Suprapubic skin (tissue), 4 donors: ENCODE measurements around the gene CDC14A. TPM values are rescaled to one million over a fixed set of nuclear protein-coding genes. Genes with fewer than 3 reads are reported as not detected.

Experiments
- DNase-seq, 2 donors: peaks; one replicate each; pipeline ENCODE4 v3.0.0-alpha.2; 2019; ENCODE audit warnings: low spot score in 2 of 2
- H3K27ac ChIP-seq: fragments of 200-600 bp; sonication (generic); one replicate; pipeline ENCODE4 v1.5.1; 2019
- H3K27me3 ChIP-seq: fragments of 200-600 bp; sonication (generic); one replicate; pipeline ENCODE4 v1.5.1; 2019
- H3K36me3 ChIP-seq: fragments of 200-600 bp; sonication (generic); one replicate; pipeline ENCODE4 v1.5.1; 2019
- H3K4me1 ChIP-seq: fragments of 200-600 bp; sonication (generic); one replicate; pipeline ENCODE4 v1.5.1; 2019
- H3K4me3 ChIP-seq: fragments of 200-600 bp; sonication (generic); one replicate; pipeline ENCODE4 v1.5.1; 2019; ENCODE audit warnings: mild to moderate bottlenecking
- H3K9me3 ChIP-seq: fragments of 200-600 bp; sonication (generic); one replicate; pipeline ENCODE4 v1.5.1; 2019
- CTCF ChIP-seq, 2 donors: fragments of 200-600 bp in 1 of 2; fragments of 450-650 bp in 1 of 2; sonication (generic) in 1 of 2; IDR thresholded peaks; one replicate each; pipeline ENCODE4 v1.5.1; 2016 to 2019; ENCODE audit warnings: antibody characterized with exemption in 2 of 2, mild to moderate bottlenecking in 1 of 2, moderate library complexity in 1 of 2
- EP300 ChIP-seq: sonication (generic); formaldehyde crosslinking; IDR thresholded peaks from one replicate; pipeline ENCODE4 v1.6.1; 2017; ENCODE audit warnings: antibody characterized with exemption
- POLR2A ChIP-seq, 2 donors: fragments of 450-650 bp; IDR thresholded peaks; one replicate each; pipeline ENCODE4 v1.6.1; 2017; ENCODE audit warnings: antibody characterized with exemption in 2 of 2, mild to moderate bottlenecking in 2 of 2, moderate library complexity in 2 of 2
- POLR2AphosphoS5 ChIP-seq, 3 donors: sonication (generic); formaldehyde crosslinking; IDR thresholded peaks; one replicate each; pipeline ENCODE4 v1.6.1; 2017; ENCODE audit warnings: antibody characterized with exemption in 3 of 3
- WGBS: methylation state at CpG from one replicate; pipeline ENCODE4 v1.1.5; 2018; 5-methylcytosine and 5-hydroxymethylcytosine counted together
- total RNA-seq, 4 donors: library from RNA; depleted of rRNA; stranded (reverse); fragments of >200 nt; gene quantifications; one replicate each; pipeline ENCODE4 v1.1.0, GENCODE V29; 2016

CDC14A gene
- total RNA-seq, 4 donors from 2014 or later: 9.9 to 22.8 (median 17.5) TPM

- no peak for DNase-seq
- no peak overlapping the region for H3K27ac ChIP-seq
- 64% methylated on average over 5 of the region's 5 CpGs for WGBS
- H3K9me3 ChIP-seq: no peaks in the 10 kb centered on the region
- no peaks in the 10 kb centered on the region for H3K4me1 ChIP-seq
- TF ChIP-seq CTCF (IDR thresholded peaks at IDR 0.05): no peak
- TF ChIP-seq EP300: no peak
- TF ChIP-seq POLR2AphosphoS5 (IDR thresholded peaks at IDR 0.05): no peak
- TF ChIP-seq POLR2A (IDR thresholded peaks at IDR 0.05): no peak
- no peaks in the 10 kb centered on the region for H3K36me3 ChIP-seq
- no peak overlapping the region for H3K4me3 ChIP-seq
- H3K27me3 ChIP-seq: no peaks in the 10 kb centered on the region
Measured at GRCh38 chr1:100565937-100566699, 213.8 kb downstream of the CDC14A start.

GRCh38 chr1:100567062-100567461 lies 214.8 kb downstream of the CDC14A start:
- Histone ChIP-seq H3K27ac (no peak overlapping the region), H3K4me1 (no peaks in the 10 kb centered on the region), H3K4me3 (no peak overlapping the region), H3K9me3 (no peaks in the 10 kb centered on the region), H3K27me3 (no peaks in the 10 kb centered on the region), H3K36me3 (no peaks in the 10 kb centered on the region)
- WGBS: 0% methylated on average over 1 of the region's 1 CpG
- no peak for DNase-seq
- TF ChIP-seq CTCF (IDR thresholded peaks at IDR 0.05) (no peak), EP300 (no peak), POLR2A (IDR thresholded peaks at IDR 0.05) (no peak), POLR2AphosphoS5 (IDR thresholded peaks at IDR 0.05) (no peak)

Other genes with a start within 250 kb of the CDC14A start
- 1 to 10 TPM; 2.1 to 3.8 (median 2.4) TPM for gene SASS6, start 219.6 kb upstream of the CDC14A start, total RNA-seq
- 10 to 100 TPM; 10.8 to 33.7 (median 13.5) TPM for gene TRMT13, start 219.3 kb upstream of the CDC14A start, total RNA-seq
- 1 to 10 TPM in 1 of 4 donors, under 1 TPM in 3; 0.45 to 3.7 (median 0.73) TPM for gene LRRC39, start 174.2 kb upstream of the CDC14A start, total RNA-seq
- 10 to 100 TPM in 2 of 4 donors, 1 to 10 TPM in 2; 7.1 to 13.4 (median 10.2) TPM for gene DBT, start 102.7 kb upstream of the CDC14A start, total RNA-seq
- 10 to 100 TPM in 3 of 4 donors, 1 to 10 TPM in 1; 8.4 to 21.6 (median 14.5) TPM for gene RTCA, start 86.3 kb upstream of the CDC14A start, total RNA-seq
- gene GPR88, start 185.6 kb downstream of the CDC14A start, total RNA-seq: not detected